Jurkat, Clone E6-1 (cell line): Measurements from ENCODE around the gene PHETA1.
"Not testable (repeated sequence)": the region's sequence is repeated elsewhere in the genome, so short reads cannot be mapped to it uniquely, and the experiment has no call there.

Source experiments
- DNase-seq: peaks from one replicate; pipeline ENCODE4 v3.0.0-alpha.2; 2011; ENCODE audit warnings: low read depth, low spot score
- H3K4me3 ChIP-seq: 2 replicates; pipeline ENCODE4 v1.5.1; 2011; ENCODE audit warnings: mild to moderate bottlenecking, low read length, control low read depth, moderate library complexity

The PHETA1 gene

GRCh38 chr12:111355201-111355925, 13.5 kb downstream of the PHETA1 start:
- DNase-seq: no peak
- no peak overlapping the region for H3K4me3 ChIP-seq

- no peak overlapping the region for H3K4me3 ChIP-seq
- no peak for DNase-seq
Observed at GRCh38 chr12:111354511-111354910, 14.4 kb downstream of the PHETA1 start.

- H3K4me3 ChIP-seq: no peak overlapping the region
- DNase-seq: no peak
Observed at GRCh38 chr12:111353603-111354295, 15.1 kb downstream of the PHETA1 start.

- no peak overlapping the region for H3K4me3 ChIP-seq
- no peak for DNase-seq
Observed at GRCh38 chr12:111353026-111353425, 15.9 kb downstream of the PHETA1 start.

DNA sequence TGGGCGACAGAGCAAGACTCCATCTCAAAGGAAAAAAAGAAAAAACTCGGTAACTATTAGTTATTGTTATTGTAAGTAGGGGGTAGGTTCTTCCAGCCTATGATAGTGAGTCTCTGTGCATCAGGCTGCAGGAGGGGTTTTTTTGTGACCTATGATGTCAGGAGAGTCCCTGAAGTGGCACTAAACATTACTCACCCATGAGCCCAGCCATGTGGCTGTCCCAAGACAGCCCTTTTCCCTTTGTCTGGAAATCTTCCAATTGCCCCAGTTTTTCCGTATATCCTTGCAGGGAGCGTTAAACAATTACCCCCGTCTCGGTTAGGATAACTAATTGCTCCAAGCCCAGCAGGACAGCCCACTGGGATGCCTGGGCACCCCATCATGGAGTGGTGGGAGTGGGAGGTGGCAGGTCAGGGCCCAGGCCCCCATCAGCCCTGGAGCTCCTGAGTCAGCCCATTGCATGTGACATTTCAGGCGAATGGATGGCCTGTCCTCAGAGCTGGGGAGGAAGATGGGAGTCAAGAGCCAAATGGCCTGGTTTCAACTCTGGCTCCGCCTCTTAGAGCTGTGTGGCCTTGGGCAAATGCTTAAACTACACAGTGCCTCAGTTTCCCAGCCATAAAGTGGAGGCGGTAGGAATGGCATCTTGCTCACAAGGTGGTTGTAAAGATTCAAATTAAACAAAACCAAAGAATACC, 16.4 kb downstream of the PHETA1 start:
- no peak for DNase-seq
- no peak overlapping the region for H3K4me3 ChIP-seq

DNA sequence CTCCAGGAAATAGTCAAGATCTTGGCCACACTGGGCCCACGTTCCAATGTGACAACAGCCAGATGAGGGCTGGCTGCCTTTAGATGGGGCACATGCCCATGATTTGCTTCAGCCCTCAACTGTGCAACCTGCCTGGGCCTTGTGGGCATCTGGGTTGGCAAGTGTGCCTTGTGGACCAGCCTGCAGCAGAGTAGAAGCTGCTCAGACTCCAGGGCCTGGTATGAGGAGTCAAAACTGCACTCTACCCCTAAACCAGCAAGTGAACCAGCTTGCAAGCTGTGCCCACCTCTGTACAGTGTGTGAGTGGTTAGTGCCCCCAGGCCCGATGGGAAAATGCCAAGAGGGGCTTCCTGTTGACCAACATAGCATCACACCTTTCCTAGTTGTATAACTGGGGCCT, 17.9 kb downstream of the PHETA1 start:
- DNase-seq: no peak
- no peak overlapping the region for H3K4me3 ChIP-seq

- no peak overlapping the region for H3K4me3 ChIP-seq
Observed at GRCh38 chr12:111349748-111350520, 19.0 kb downstream of the PHETA1 start.

DNA sequence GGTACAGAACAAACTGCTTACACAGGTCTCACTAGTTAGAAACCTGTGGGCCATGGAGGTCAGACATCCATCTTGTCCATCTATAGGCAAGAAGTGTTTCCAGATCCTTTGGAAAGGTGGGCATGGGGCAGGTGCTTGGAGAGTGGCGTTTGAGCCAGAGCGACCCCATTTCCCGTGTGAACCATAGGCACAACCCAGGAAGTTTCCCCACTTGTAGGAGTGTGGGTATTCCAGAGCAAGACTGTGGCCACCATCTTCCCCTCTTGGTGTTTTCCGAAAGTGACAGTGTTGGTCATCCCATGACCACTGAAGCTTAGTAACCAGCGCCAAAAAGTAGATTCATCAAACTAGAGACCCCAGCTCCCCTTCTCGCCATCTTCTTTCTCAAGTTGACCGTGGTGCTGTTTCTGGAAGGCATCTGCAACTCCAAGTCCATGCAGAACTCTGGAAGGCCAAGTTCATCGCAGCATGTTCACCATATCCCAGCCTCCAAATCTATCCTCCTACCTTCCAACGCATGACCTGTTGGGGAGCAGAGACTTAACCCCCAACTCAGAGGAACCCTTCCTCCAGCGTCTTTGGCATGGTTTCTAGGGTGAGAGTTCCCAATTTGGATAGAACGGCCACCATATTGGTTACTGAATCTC, 19.7 kb downstream of the PHETA1 start:
- no peak for DNase-seq
- H3K4me3 ChIP-seq: no peak overlapping the region

More at GRCh38 chr12:111349748-111350520, 19.0 kb downstream of the PHETA1 start:
- no peak for DNase-seq

GRCh38 chr12:111347891-111348644, 20.8 kb downstream of the PHETA1 start:
- H3K4me3 ChIP-seq: no peak overlapping the region
- no peak for DNase-seq

DNA sequence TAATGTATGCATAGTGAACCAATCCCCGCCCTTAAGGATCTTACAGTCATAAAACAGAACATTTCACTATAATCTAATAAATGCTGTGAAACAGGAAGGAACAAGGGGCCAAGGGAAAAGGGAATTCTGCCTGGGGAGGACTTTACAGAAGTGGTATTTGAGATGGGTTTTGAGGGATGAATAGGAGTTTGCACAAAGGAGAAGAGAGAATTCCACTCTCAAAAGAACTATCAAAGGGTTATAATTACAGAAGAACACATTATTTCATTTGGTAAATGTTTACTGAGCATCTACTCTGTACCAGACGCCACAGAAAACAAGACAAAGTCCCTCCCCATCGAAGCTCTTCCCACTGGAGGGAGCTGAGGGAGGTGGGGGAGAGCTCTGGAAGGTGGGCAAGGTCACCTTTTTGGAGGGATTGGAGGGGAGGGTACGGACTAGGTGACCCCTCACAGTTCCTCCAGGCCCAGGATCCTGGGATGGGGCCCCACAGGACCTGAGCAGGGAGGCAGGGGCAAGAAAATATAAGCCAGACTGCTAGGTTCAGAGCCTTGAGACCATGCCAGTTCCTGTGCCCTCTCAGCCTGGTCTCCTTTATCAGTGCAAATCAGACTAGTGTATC, 24.5 kb downstream of the PHETA1 start:
- no peak for DNase-seq
- H3K4me3 ChIP-seq: no peak overlapping the region

- no peak overlapping the region for H3K4me3 ChIP-seq
- no peak for DNase-seq
Observed at GRCh38 chr12:111343181-111343580, 25.7 kb downstream of the PHETA1 start.

GRCh38 chr12:111342376-111342775, 26.5 kb downstream of the PHETA1 start:
- DNase-seq: no peak
- H3K4me3 ChIP-seq: no peak overlapping the region

GRCh38 chr12:111341426-111342065, 27.3 kb downstream of the PHETA1 start:
- DNase-seq: no peak
- H3K4me3 ChIP-seq: no peak overlapping the region

DNA sequence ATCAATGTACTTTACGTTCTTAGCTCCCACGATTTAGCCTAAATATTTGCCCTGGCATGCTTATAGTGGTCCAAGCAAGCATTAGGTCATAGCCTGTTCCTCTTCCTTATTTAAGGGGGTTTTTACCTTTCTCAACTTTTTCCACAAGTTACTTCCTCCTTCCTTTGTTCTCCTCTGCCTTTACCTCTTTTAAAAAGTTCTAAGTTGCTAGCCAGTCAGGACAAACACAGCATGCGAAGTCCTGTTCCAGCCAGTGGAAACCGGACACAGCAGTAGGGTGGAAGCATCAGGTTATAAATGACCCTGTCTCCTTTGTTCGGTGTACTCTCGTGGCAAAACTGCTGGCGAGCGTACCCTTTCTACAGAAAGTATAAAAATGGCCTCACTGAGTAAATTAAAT, 28.2 kb downstream of the PHETA1 start:
- H3K4me3 ChIP-seq, DNase-seq: not testable (repeated sequence)

- H3K4me3 ChIP-seq: no peak overlapping the region
- no peak for DNase-seq
Observed at GRCh38 chr12:111340231-111340630, 28.7 kb downstream of the PHETA1 start.

DNA sequence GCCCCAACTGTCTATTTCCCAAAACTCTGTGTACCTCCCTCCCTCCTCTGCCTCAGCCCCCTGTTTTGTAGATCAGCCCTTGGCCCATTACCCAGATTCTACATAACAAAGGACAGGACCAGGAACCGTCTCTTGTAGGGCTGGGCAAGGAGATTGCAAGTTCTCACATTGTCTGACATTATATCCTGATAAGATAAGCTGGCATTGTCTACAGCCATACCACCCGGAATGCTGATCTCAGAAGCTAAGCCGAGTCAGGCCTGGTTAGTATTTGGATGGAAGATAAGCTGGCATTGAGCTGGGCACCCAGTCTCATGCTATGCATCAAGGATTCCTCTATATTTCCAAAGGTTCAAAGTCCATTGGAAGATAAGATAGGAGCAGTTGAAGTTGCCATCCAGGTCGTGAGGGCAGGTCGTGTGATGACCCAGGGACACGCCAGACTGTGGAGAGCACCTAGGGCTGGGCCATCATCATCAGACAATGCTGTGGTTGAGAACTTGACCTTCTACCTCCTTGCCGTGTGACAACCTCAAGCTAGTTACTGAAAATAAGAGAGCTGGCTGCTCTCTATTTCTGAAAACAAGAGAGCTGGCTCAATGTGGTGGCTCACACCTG, 29.5 kb downstream of the PHETA1 start:
- no peak overlapping the region for H3K4me3 ChIP-seq
- DNase-seq: no peak

DNA sequence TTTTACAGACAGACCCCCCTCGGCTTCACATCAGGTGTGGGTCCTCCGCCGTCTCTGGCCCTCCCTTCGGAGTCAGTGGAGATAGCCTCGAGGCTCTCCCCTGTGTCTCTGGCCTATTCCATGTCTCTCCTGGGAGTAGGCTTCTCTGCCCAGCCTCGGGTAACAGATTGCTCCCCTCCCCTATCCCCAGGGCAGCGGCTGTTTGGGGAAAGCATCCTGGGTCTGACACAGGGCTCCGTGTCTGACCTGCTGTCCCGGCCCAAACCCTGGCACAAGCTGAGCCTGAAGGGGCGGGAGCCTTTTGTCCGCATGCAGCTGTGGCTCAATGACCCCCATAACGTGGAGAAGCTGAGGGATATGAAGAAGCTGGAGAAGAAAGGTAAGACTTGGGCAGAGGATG, 30.8 kb downstream of the PHETA1 start:
- no peak for DNase-seq
- H3K4me3 ChIP-seq: no peak overlapping the region
